ENCODE results near the gene ENDOU. TPM values are rescaled to one million over a fixed set of nuclear protein-coding genes. Genes with fewer than 3 reads are reported as not detected.

The ENDOU gene
- polyA plus RNA-seq (2011; rRNA removed) (not detected in 2 replicates), polyA plus RNA-seq (2017; fragmentation: RNase III; extraction: RNeasy Plus Mini Kit Qiagen cat#74134 plus additional on column Dnase treatment) (not detected in 3 replicates), polyA minus RNA-seq (2011; rRNA and poly(A)+ RNA removed) (not detected in 2 replicates)
- polyA plus RNA-seq (2012; cell fraction: cytosol; rRNA removed) = not detected in 2 replicates
- polyA plus RNA-seq (2012; cell fraction: nucleus; rRNA removed) = 0.04 TPM in 1 of 2 replicates, not detected in the other

GRCh38 chr12:47725091-47725772 is at the start of gene ENDOU:
ENDOU (minus strand) TSS chr12:47725490; CDS start chr12:47725413, 77 bp downstream.
- ATAC-seq (no peak), FAIRE-seq (no peak), DNase-seq (ENCODE audit: low read depth in 1 of 2, low spot score in 1 of 2) (no peak)
- no peak within 1 kb of the TSS for H3K4me2 ChIP-seq
- H3K27ac ChIP-seq = no peak within 1 kb of the TSS
- no peaks in the 10 kb centered on the region for H3K9me3 ChIP-seq
- no peak within 1 kb of the TSS for H3K4me3 ChIP-seq
- ChIA-PET POLR2A (no interaction called here), CTCF (interaction anchor here (0.7 to 43.9 kb wide), 12 partner anchors 10 to 224 kb away, joined by 3 to 1399 read pairs (median 4); partner anchors contain the start of gene SLC48A1)
- H3K4me1 ChIP-seq = no peaks in the 10 kb centered on the region
- WGBS (ENCODE audit: missing lambda C conversion rate) = 65% methylated on average over 7 of the region's 8 CpGs
- TF ChIP-seq CBX2 (IDR thresholded peaks at IDR 0.05; ENCODE audit: borderline replicate concordance, low read depth) (no peak), HDAC2 (IDR thresholded peaks at IDR 0.05) (no peak), JUNB (IDR thresholded peaks at IDR 0.05) (no peak), HMGXB4 (CRISPR knock-in tag; IDR thresholded peaks at IDR 0.05; ENCODE audit: borderline replicate concordance) (no peak), ZSCAN20 (CRISPR knock-in tag; IDR thresholded peaks at IDR 0.05) (no peak), HES2 (IDR thresholded peaks at IDR 0.05) (no peak), RCOR1 (IDR thresholded peaks at IDR 0.05; ENCODE audit: low read depth, low read length) (no peak), NFE2L2 (conservative IDR thresholded peaks at IDR 0.05; ENCODE audit: low read length) (no peak), ESRRA (IDR thresholded peaks at IDR 0.05; ENCODE audit: borderline replicate concordance, low read length) (no peak)

GRCh38 chr12:47774663-47775062 is 49.4 kb upstream of the ENDOU start:
- ChIA-PET POLR2A (no interaction called here), CTCF (interaction anchor here (1.5 to 59.0 kb wide), 5 partner anchors 10 to 64 kb away, joined by 4 to 1532 read pairs (median 343); partner anchors contain the start of genes ENDOU, RAPGEF3 and RPAP3)
- no peak for DNase-seq (ENCODE audit: low read depth in 1 of 2, low spot score in 1 of 2)
- no peaks in the 10 kb centered on the region for H3K9me3 ChIP-seq
- FAIRE-seq = no peak
- WGBS (ENCODE audit: missing lambda C conversion rate) = 94% methylated on average over 7 of the region's 7 CpGs
- peak overlapping the region; percentile 74 for H3K4me2 ChIP-seq
- H3K4me3 ChIP-seq = peak overlapping the region; percentile 79
- ATAC-seq = no peak
- peaks cover 66% of the 10 kb centered on the region for H3K4me1 ChIP-seq
- TF ChIP-seq NPAS2 (CRISPR knock-in tag; IDR thresholded peaks at IDR 0.05; ENCODE audit: borderline replicate concordance) (no peak), REST (IDR thresholded peaks at IDR 0.05) (no peak), FOSL2 (IDR thresholded peaks at IDR 0.05) (no peak), FOSL2 (CRISPR knock-in tag; IDR thresholded peaks at IDR 0.05) (no peak), SREBF2 (IDR thresholded peaks at IDR 0.05) (no peak), NR3C1 (IDR thresholded peaks at IDR 0.05) (no peak), GATA3 (IDR thresholded peaks at IDR 0.05; ENCODE audit: borderline replicate concordance) (no peak), CTCF (IDR thresholded peaks at IDR 0.05) (no peak), FOSB (CRISPR knock-in tag; IDR thresholded peaks at IDR 0.05) (no peak)
- peak overlapping the region; percentile 84 to 96 for H3K27ac ChIP-seq

Data from A549 (cell line).